Ramos (cell line): ENCODE results near the gene MEIOC.
"Not testable (repeated sequence)": the region's sequence is repeated elsewhere in the genome, so short reads cannot be mapped to it uniquely, and the experiment has no call there.

Source experiments
- in situ Hi-C: fragments of 300-500 bp; cut with MboI; formaldehyde crosslinking; loops from one replicate; pipeline ENCODE4 v1.14.3; 2022; ENCODE audit warnings: low sequenced_read_pairs; ENCODE audit not compliant: unreplicated experiment

The MEIOC gene

GRCh38 chr17:44655983-44656710, at the start of gene MEIOC:
MEIOC (plus strand) TSS chr17:44656468; CDS start chr17:44656614, 146 bp downstream.
- in situ Hi-C loops: no loop called here

- in situ Hi-C loops: no loop called here
Observed at GRCh38 chr17:44606658-44607057, 49.6 kb upstream of the MEIOC start.

GRCh38 chr17:44607836-44608690, 48.2 kb upstream of the MEIOC start:
- in situ Hi-C loops: no loop called here

GRCh38 chr17:44608727-44609435, 47.4 kb upstream of the MEIOC start:
- in situ Hi-C loops: no loop called here

GRCh38 chr17:44610331-44610730, 45.9 kb upstream of the MEIOC start:
- in situ Hi-C loops: no loop called here

GRCh38 chr17:44610871-44611270, 45.4 kb upstream of the MEIOC start:
- in situ Hi-C loops: no loop called here

- in situ Hi-C loops: no loop called here
Observed at GRCh38 chr17:44614862-44615261, 41.4 kb upstream of the MEIOC start.

- in situ Hi-C loops: not testable (repeated sequence)
Observed at GRCh38 chr17:44618652-44619051, 37.6 kb upstream of the MEIOC start.

GRCh38 chr17:44623070-44623725, 33.1 kb upstream of the MEIOC start:
- in situ Hi-C loops: no loop called here

GRCh38 chr17:44627513-44628242, 28.6 kb upstream of the MEIOC start:
- in situ Hi-C loops: no loop called here

GRCh38 chr17:44628243-44629188, 27.8 kb upstream of the MEIOC start:
- in situ Hi-C loops: no loop called here

- in situ Hi-C loops: no loop called here
Observed at GRCh38 chr17:44629314-44629713, 27.0 kb upstream of the MEIOC start.

- in situ Hi-C loops: loop anchor here (10.0 kb wide), 1 partner anchor 96 kb away; no protein-coding TSS in a partner anchor
Observed at GRCh38 chr17:44630703-44631102, 25.6 kb upstream of the MEIOC start.

- in situ Hi-C loops: loop anchor here (10.0 kb wide), 1 partner anchor 99 kb away; no protein-coding TSS in a partner anchor
Observed at GRCh38 chr17:44633998-44634397, 22.3 kb upstream of the MEIOC start.

GRCh38 chr17:44634401-44634800, 21.9 kb upstream of the MEIOC start:
- in situ Hi-C loops: loop anchor here (10.0 kb wide), 1 partner anchor 100 kb away; no protein-coding TSS in a partner anchor

GRCh38 chr17:44636562-44636961, 19.7 kb upstream of the MEIOC start:
- in situ Hi-C loops: loop anchor here (10.0 kb wide), 1 partner anchor 102 kb away; no protein-coding TSS in a partner anchor

- in situ Hi-C loops: loop anchor here (10.0 kb wide), 1 partner anchor 102 kb away; no protein-coding TSS in a partner anchor
Observed at GRCh38 chr17:44637066-44637465, 19.2 kb upstream of the MEIOC start.

GRCh38 chr17:44642834-44643233, 13.4 kb upstream of the MEIOC start:
- in situ Hi-C loops: no loop called here
